ENCODE measurements around the gene CTNNBIP1. TPM values are rescaled to one million over a fixed set of nuclear protein-coding genes. Genes with fewer than 3 reads are reported as not detected.
A peak's percentile ranks its signal among the peaks of the same experiment; 100 is the strongest.

CTNNBIP1 gene
- total and polyA plus RNA-seq, 2 donors (not counting 1 experiment from before 2014, with no cell fraction given), result 6.9 to 8.7 TPM

GRCh38 chr1:9900142-9901043, 9.7 kb downstream of the CTNNBIP1 start:
- Histone ChIP-seq H3K9me3 (ENCODE audit: control extremely low read depth in 1 of 3, control insufficient read depth in 2 of 3, insufficient read depth in 1 of 3, low read length in 2 of 3) (no peaks in the 10 kb centered on the region), H3K4me2 (replicated peaks; ENCODE audit: low read depth, low read length, poor library complexity, severe bottlenecking) (peak overlapping the region; percentile 62), H2AFZ (ENCODE audit: insufficient read depth, low read depth, low read length, poor library complexity, severe bottlenecking) (peak overlapping the region; percentile 68), H3K27me3 (replicated peaks in 1 of 4; ENCODE audit: control extremely low read depth in 1 of 4, control insufficient read depth in 3 of 4, insufficient read depth in 4 of 4, low read length in 3 of 4) (no peaks in the 10 kb centered on the region), H3K4me1 (ENCODE audit: control insufficient read depth in 2 of 2, insufficient read depth in 2 of 2, low read length in 2 of 2) (peaks cover 12 to 16% of the 10 kb centered on the region in 2 donors), H3K27ac (ENCODE audit: low read length in 2 of 2) (peak overlapping the region; percentile 38 to 39), H3K4me3 (ENCODE audit: control extremely low read depth in 1 of 5, extremely low read depth in 1 of 5, insufficient read depth in 1 of 5, low read depth in 2 of 5, low read length in 4 of 5) (peak overlapping the region in 4 of 5 experiments; percentile 29 to 46 (median 40)), H3K79me2 (ENCODE audit: control insufficient read depth, insufficient read depth, low read length) (peaks cover 28% of the 10 kb centered on the region), H3K36me3 (replicated peaks in 1 of 2; ENCODE audit: control extremely low read depth in 1 of 2, control insufficient read depth in 1 of 2, extremely low read depth in 1 of 2, insufficient read depth in 2 of 2, low read length in 1 of 2) (peaks cover 0 to 1% of the 10 kb centered on the region in 2 experiments), H3K9ac (ENCODE audit: low read length) (peak overlapping the region; percentile 19), H4K20me1 (ENCODE audit: control insufficient read depth, insufficient read depth, low read length, poor library complexity, severe bottlenecking) (no peaks in the 10 kb centered on the region)
- CTCF ChIA-PET, result interaction anchor here (1.0 kb wide), 1 partner anchor 116 kb away, joined by 3 read pairs; no protein-coding TSS in a partner anchor
- H3K4me1 Mint-ChIP-seq, result peaks cover 16% of the 10 kb centered on the region
- WGBS (ENCODE audit: insufficient coverage), result 28% methylated on average over 9 of the region's 18 CpGs
- H3K9me3 Mint-ChIP-seq (ENCODE audit: insufficient read depth), result no peaks in the 10 kb centered on the region
- no peaks in the 10 kb centered on the region for H3K27me3 Mint-ChIP-seq
- POLR2A ChIA-PET, result interaction anchor here (0.6 to 0.9 kb wide), 3 partner anchors 73 to 414 kb away, joined by 3 to 13 read pairs (median 5); no protein-coding TSS in a partner anchor
- DNase-seq (peak; percentile 78), ATAC-seq (ENCODE audit: low read depth) (peak; percentile 95)
- TF ChIP-seq EZH2 (IDR thresholded peaks at IDR 0.05; ENCODE audit: borderline replicate concordance, insufficient read depth, low read depth, low read length, poor library complexity, severe bottlenecking), result no peak
- TF ChIP-seq, protein P1, sequence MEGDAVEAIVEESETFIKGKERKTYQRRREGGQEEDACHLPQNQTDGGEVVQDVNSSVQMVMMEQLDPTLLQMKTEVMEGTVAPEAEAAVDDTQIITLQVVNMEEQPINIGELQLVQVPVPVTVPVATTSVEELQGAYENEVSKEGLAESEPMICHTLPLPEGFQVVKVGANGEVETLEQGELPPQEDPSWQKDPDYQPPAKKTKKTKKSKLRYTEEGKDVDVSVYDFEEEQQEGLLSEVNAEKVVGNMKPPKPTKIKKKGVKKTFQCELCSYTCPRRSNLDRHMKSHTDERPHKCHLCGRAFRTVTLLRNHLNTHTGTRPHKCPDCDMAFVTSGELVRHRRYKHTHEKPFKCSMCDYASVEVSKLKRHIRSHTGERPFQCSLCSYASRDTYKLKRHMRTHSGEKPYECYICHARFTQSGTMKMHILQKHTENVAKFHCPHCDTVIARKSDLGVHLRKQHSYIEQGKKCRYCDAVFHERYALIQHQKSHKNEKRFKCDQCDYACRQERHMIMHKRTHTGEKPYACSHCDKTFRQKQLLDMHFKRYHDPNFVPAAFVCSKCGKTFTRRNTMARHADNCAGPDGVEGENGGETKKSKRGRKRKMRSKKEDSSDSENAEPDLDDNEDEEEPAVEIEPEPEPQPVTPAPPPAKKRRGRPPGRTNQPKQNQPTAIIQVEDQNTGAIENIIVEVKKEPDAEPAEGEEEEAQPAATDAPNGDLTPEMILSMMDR (IDR thresholded peaks at IDR 0.05), result no peak
- peak overlapping the region; percentile 89 for H3K4me3 Mint-ChIP-seq
- H3K27ac Mint-ChIP-seq, result peak overlapping the region; percentile 92
- intact Hi-C loops (cut with micrococcal nuclease), result loop anchor here (1.0 kb wide), 1 partner anchor 10 kb away; the partner anchor contains the start of gene CTNNBIP1
